ENCODE data around the gene ARSH.

DNA sequence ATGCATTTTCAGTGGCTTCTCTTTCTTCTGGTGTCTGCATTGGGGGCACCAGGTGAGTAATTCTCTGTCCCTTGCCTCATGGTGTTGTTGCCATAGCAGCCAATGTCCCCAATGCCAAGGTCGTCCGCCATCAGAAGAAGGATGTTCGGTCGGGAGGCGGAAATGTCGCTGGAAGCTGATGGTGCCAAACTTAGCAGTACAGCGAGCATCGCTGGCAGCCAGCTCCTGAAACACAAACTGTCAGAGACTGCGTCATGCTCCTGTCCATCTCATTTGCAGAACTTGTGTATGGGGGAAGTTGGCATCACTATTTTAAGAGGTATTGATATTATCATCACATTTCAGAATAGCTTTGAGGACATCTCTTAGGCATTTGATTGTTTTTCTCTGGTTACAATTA is 48.1 kb upstream of the ARSH start:
- TF ChIP-seq, protein P1, sequence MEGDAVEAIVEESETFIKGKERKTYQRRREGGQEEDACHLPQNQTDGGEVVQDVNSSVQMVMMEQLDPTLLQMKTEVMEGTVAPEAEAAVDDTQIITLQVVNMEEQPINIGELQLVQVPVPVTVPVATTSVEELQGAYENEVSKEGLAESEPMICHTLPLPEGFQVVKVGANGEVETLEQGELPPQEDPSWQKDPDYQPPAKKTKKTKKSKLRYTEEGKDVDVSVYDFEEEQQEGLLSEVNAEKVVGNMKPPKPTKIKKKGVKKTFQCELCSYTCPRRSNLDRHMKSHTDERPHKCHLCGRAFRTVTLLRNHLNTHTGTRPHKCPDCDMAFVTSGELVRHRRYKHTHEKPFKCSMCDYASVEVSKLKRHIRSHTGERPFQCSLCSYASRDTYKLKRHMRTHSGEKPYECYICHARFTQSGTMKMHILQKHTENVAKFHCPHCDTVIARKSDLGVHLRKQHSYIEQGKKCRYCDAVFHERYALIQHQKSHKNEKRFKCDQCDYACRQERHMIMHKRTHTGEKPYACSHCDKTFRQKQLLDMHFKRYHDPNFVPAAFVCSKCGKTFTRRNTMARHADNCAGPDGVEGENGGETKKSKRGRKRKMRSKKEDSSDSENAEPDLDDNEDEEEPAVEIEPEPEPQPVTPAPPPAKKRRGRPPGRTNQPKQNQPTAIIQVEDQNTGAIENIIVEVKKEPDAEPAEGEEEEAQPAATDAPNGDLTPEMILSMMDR (IDR thresholded peaks at IDR 0.05 in 2 of 3, conservative IDR thresholded peaks at IDR 0.05 in 1 of 3; ENCODE audit: borderline replicate concordance in 1 of 3, insufficient read depth in 1 of 3, low read depth in 2 of 3, low read length in 2 of 3) = no peak
- no peak for TF ChIP-seq ZNF274 (IDR thresholded peaks at IDR 0.05; ENCODE audit: low read depth, low read length)
- no peak for TF ChIP-seq JUND (IDR thresholded peaks at IDR 0.05)
- TF ChIP-seq, protein P2, sequence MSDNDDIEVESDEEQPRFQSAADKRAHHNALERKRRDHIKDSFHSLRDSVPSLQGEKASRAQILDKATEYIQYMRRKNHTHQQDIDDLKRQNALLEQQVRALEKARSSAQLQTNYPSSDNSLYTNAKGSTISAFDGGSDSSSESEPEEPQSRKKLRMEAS (IDR thresholded peaks at IDR 0.05) = no peak
- no peak for TF ChIP-seq TCF7L2 (IDR thresholded peaks at IDR 0.05; ENCODE audit: borderline replicate concordance, extremely low read depth, insufficient read depth, insufficient read length)
- no peak for TF ChIP-seq POLR2A (IDR thresholded peaks at IDR 0.05; ENCODE audit: borderline replicate concordance, extremely low read depth, insufficient read depth, insufficient read length)
- no peak for TF ChIP-seq EZH2 (IDR thresholded peaks at IDR 0.05)
- no peak for TF ChIP-seq CEBPB (IDR thresholded peaks at IDR 0.05; ENCODE audit: low read depth)
- TF ChIP-seq POLR2AphosphoS5 (IDR thresholded peaks at IDR 0.05; ENCODE audit: low read depth, low read length) = no peak
- no peak for TF ChIP-seq SIN3A (IDR thresholded peaks at IDR 0.05; ENCODE audit: low read depth)
- no peak for TF ChIP-seq EZH2phosphoT487 (IDR thresholded peaks at IDR 0.05; ENCODE audit: borderline replicate concordance)
- no peak for TF ChIP-seq CBX3 (IDR thresholded peaks at IDR 0.05; ENCODE audit: low read depth)
- TF ChIP-seq FOSL1 (IDR thresholded peaks at IDR 0.05; ENCODE audit: low read depth) = no peak
- TF ChIP-seq SRF (IDR thresholded peaks at IDR 0.05; ENCODE audit: low read depth) = no peak
